Suprapubic skin (tissue), 3 donors: Measurements from ENCODE around the gene ZNF506.
"Not testable (repeated sequence)": the region's sequence is repeated elsewhere in the genome, so short reads cannot be mapped to it uniquely, and the experiment has no call there.

Source experiments
- CTCF ChIP-seq, 2 donors: fragments of 200-600 bp in 1 of 2; fragments of 450-650 bp in 1 of 2; sonication (generic) in 1 of 2; IDR thresholded peaks; one replicate each; pipeline ENCODE4 v1.5.1; 2016 to 2019; ENCODE audit warnings: antibody characterized with exemption in 2 of 2, mild to moderate bottlenecking in 1 of 2, moderate library complexity in 1 of 2
- EP300 ChIP-seq: sonication (generic); formaldehyde crosslinking; IDR thresholded peaks from one replicate; pipeline ENCODE4 v1.6.1; 2017; ENCODE audit warnings: antibody characterized with exemption
- POLR2A ChIP-seq, 2 donors: fragments of 450-650 bp; IDR thresholded peaks; one replicate each; pipeline ENCODE4 v1.6.1; 2017; ENCODE audit warnings: antibody characterized with exemption in 2 of 2, mild to moderate bottlenecking in 2 of 2, moderate library complexity in 2 of 2

GRCh38 chr19:19785476-19785875 lies 36.1 kb downstream of the ZNF506 start:
- TF ChIP-seq CTCF (IDR thresholded peaks at IDR 0.05); EP300; POLR2A (IDR thresholded peaks at IDR 0.05): not testable (repeated sequence)
